Mesenchymal stem cell (in vitro differentiated cells and primary cell): ENCODE results near the gene DNAJB2.
"Not testable (repeated sequence)": the region's sequence is repeated elsewhere in the genome, so short reads cannot be mapped to it uniquely, and the experiment has no call there.

Experiments
- DNase-seq: peaks from one replicate; pipeline ENCODE4 v3.0.0-alpha.2; 2013
- H2AFZ ChIP-seq: one replicate; pipeline ENCODE4 v1.6.1; 2013; ENCODE audit warnings: low read depth, mild to moderate bottlenecking, control low read depth, inconsistent platforms, low read length, moderate library complexity
- H2AK5ac ChIP-seq: 2 replicates; pipeline ENCODE4 v1.6.1; 2013; ENCODE audit warnings: low read length, moderate library complexity, mild to moderate bottlenecking, inconsistent platforms; ENCODE audit not compliant: severe bottlenecking
- H2BK120ac ChIP-seq: one replicate; pipeline ENCODE4 v1.6.1; 2013; ENCODE audit warnings: low read depth, mild to moderate bottlenecking, inconsistent platforms, low read length, moderate library complexity
- H2BK12ac ChIP-seq, 2 experiments: one replicate each; pipeline ENCODE4 v1.6.1; 2013; ENCODE audit warnings: inconsistent platforms in 2 of 2, low read length in 2 of 2, mild to moderate bottlenecking in 2 of 2, moderate library complexity in 2 of 2, control low read depth in 1 of 2
- H2BK15ac ChIP-seq: one replicate; pipeline ENCODE4 v1.6.1; 2013; ENCODE audit warnings: mild to moderate bottlenecking, low read depth, inconsistent platforms; ENCODE audit not compliant: poor library complexity, severe bottlenecking
- H2BK5ac ChIP-seq: 2 replicates; pipeline ENCODE4 v1.6.1; 2013; ENCODE audit warnings: low read depth, mild to moderate bottlenecking, low read length, control low read depth, inconsistent platforms; ENCODE audit not compliant: poor library complexity, severe bottlenecking
- H3K14ac ChIP-seq, 2 experiments: one replicate each; pipeline ENCODE4 v1.6.1; 2013; ENCODE audit warnings: inconsistent platforms in 2 of 2, low read length in 2 of 2, control low read depth in 1 of 2, mild to moderate bottlenecking in 1 of 2, moderate library complexity in 1 of 2
- H3K18ac ChIP-seq, 2 experiments: one replicate each; pipeline ENCODE4 v1.6.1; 2013; ENCODE audit warnings: inconsistent platforms in 2 of 2, low read length in 2 of 2, control low read depth in 1 of 2, low read depth in 1 of 2, mild to moderate bottlenecking in 1 of 2
- H3K23ac ChIP-seq, 2 experiments: one replicate each; pipeline ENCODE4 v1.6.1; 2013; ENCODE audit warnings: inconsistent platforms in 2 of 2, low read length in 2 of 2, mild to moderate bottlenecking in 2 of 2, moderate library complexity in 2 of 2, control low read depth in 1 of 2
- H3K27ac ChIP-seq: 2 replicates; pipeline ENCODE4 v1.5.1; 2013; ENCODE audit warnings: mild to moderate bottlenecking, moderate library complexity, low read length, control low read depth, inconsistent platforms; ENCODE audit not compliant: poor library complexity, severe bottlenecking
- H3K27me3 ChIP-seq, 2 experiments: 2 replicates each; pipeline versions ENCODE4 v1.6.1 to v1.7.0; 2013; ENCODE audit warnings: low read length in 2 of 2, mild to moderate bottlenecking in 2 of 2, moderate library complexity in 2 of 2, control low read depth in 1 of 2, inconsistent platforms in 1 of 2; ENCODE audit not compliant: control insufficient read depth in 1 of 2, insufficient read depth in 1 of 2
- H3K36me3 ChIP-seq, 2 experiments: 2 replicates each; pipeline versions ENCODE4 v1.6.1 to v1.7.0; 2013; ENCODE audit warnings: low read length in 2 of 2, control low read depth in 1 of 2, inconsistent platforms in 1 of 2, low read depth in 1 of 2, mild to moderate bottlenecking in 1 of 2; ENCODE audit not compliant: insufficient read depth in 2 of 2, control insufficient read depth in 1 of 2
- H3K4ac ChIP-seq, 2 experiments: one replicate each; pipeline ENCODE4 v1.6.1; 2013; ENCODE audit warnings: inconsistent platforms in 2 of 2, low read length in 2 of 2, mild to moderate bottlenecking in 2 of 2, moderate library complexity in 2 of 2, control low read depth in 1 of 2, low read depth in 1 of 2
- H3K4me1 ChIP-seq: 2 replicates; pipeline ENCODE4 v1.6.1; 2013; ENCODE audit warnings: low read depth, low read length, control low read depth; ENCODE audit not compliant: control insufficient read depth, insufficient read depth
- H3K4me2 ChIP-seq: 2 replicates; pipeline ENCODE4 v1.6.1; 2013; ENCODE audit warnings: low read length, mild to moderate bottlenecking, inconsistent platforms; ENCODE audit not compliant: poor library complexity, severe bottlenecking
- H3K4me3 ChIP-seq, 2 experiments: 2 replicates each; pipeline versions ENCODE4 v1.5.1 to v1.7.0; 2013; ENCODE audit warnings: low read length in 2 of 2, mild to moderate bottlenecking in 2 of 2, control low read depth in 1 of 2, low read depth in 1 of 2; ENCODE audit not compliant: insufficient read depth in 1 of 2
- H3K79me1 ChIP-seq: replicated peaks from 2 replicates; pipeline ENCODE4 v1.6.1; 2013; ENCODE audit warnings: mild to moderate bottlenecking, control low read depth, low read length, inconsistent platforms; ENCODE audit not compliant: poor library complexity, severe bottlenecking
- H3K9ac ChIP-seq: 2 replicates; pipeline ENCODE4 v1.7.0; 2013; ENCODE audit warnings: mild to moderate bottlenecking, low read length, moderate library complexity
- H3K9me3 ChIP-seq: 2 replicates; pipeline ENCODE4 v1.7.0; 2013; ENCODE audit warnings: mild to moderate bottlenecking, low read length; ENCODE audit not compliant: control insufficient read depth
- H4K8ac ChIP-seq: one replicate; pipeline ENCODE4 v1.6.1; 2013; ENCODE audit warnings: inconsistent platforms, mild to moderate bottlenecking, low read length, moderate library complexity
- H4K91ac ChIP-seq: one replicate; pipeline ENCODE4 v1.6.1; 2013; ENCODE audit warnings: mild to moderate bottlenecking, low read length, inconsistent platforms
- WGBS: methylation state at CpG from one replicate; pipeline ENCODE4 v1.1.7; 2013; ENCODE audit warnings: mixed read lengths; 5-methylcytosine and 5-hydroxymethylcytosine counted together

Gene DNAJB2

GRCh38 chr2:219308142-219309101 lies 29.3 kb downstream of the DNAJB2 start:
- H2BK120ac ChIP-seq: no peak overlapping the region
- peaks cover 13% of the 10 kb centered on the region for H3K4me1 ChIP-seq
- H3K36me3 ChIP-seq: no peaks in the 10 kb centered on the region
- no peak overlapping the region for H3K18ac ChIP-seq
- no peak overlapping the region for H3K4ac ChIP-seq
- H3K27ac ChIP-seq: no peak overlapping the region
- no peaks in the 10 kb centered on the region for H3K9me3 ChIP-seq
- no peak overlapping the region for H4K8ac ChIP-seq
- 1% methylated on average over 38 of the region's 45 CpGs for whole genome bisulfite sequencing
- peak; percentile 72 for DNase-seq
- no peak overlapping the region for H2BK12ac ChIP-seq
- no peak overlapping the region for H2BK5ac ChIP-seq
- peak overlapping the region in 1 of 2 experiments; percentile 63 for H3K4me3 ChIP-seq
- no peak overlapping the region for H3K14ac ChIP-seq
- H3K27me3 ChIP-seq: peaks cover 39 to 47% of the 10 kb centered on the region in 2 experiments
- peak overlapping the region in 1 of 2 experiments; percentile 10 for H3K23ac ChIP-seq
- H2AK5ac ChIP-seq: no peak overlapping the region
- peak overlapping the region; percentile 38 for H3K9ac ChIP-seq
- H4K91ac ChIP-seq: no peak overlapping the region
- peak overlapping the region; percentile 53 for H3K4me2 ChIP-seq
- no peak overlapping the region for H2AFZ ChIP-seq
- H2BK15ac ChIP-seq: no peak overlapping the region
- no peaks in the 10 kb centered on the region for H3K79me1 ChIP-seq

- no peak within 1 kb of the TSS for H2BK120ac ChIP-seq
- no peak within 1 kb of the TSS for H2BK12ac ChIP-seq
- H3K14ac ChIP-seq: no peak within 1 kb of the TSS
- H3K4me1 ChIP-seq: peaks cover 13% of the 10 kb centered on the region
- peak within 1 kb of the TSS; percentile 38 for H3K9ac ChIP-seq
- peak within 1 kb of the TSS; percentile 53 for H3K4me2 ChIP-seq
- H3K18ac ChIP-seq: no peak within 1 kb of the TSS
- 3% methylated on average over 31 of the region's 37 CpGs for WGBS
- peak within 1 kb of the TSS in 1 of 2 experiments; percentile 63 for H3K4me3 ChIP-seq
- no peak within 1 kb of the TSS for H2AFZ ChIP-seq
- H3K9me3 ChIP-seq: no peaks in the 10 kb centered on the region
- no peaks in the 10 kb centered on the region for H3K36me3 ChIP-seq
- H3K4ac ChIP-seq: no peak within 1 kb of the TSS
- no peak within 1 kb of the TSS for H4K8ac ChIP-seq
- peak; percentile 14 for DNase-seq
- H3K79me1 ChIP-seq: no peaks in the 10 kb centered on the region
- no peak within 1 kb of the TSS for H2AK5ac ChIP-seq
- no peak within 1 kb of the TSS for H2BK5ac ChIP-seq
- H3K27me3 ChIP-seq: peaks cover 39 to 41% of the 10 kb centered on the region in 2 experiments
- H4K91ac ChIP-seq: no peak within 1 kb of the TSS
- no peak within 1 kb of the TSS for H2BK15ac ChIP-seq
- no peak within 1 kb of the TSS for H3K27ac ChIP-seq
- peak within 1 kb of the TSS in 1 of 2 experiments; percentile 10 for H3K23ac ChIP-seq
Observed at GRCh38 chr2:219309278-219309677, 30.1 kb downstream of the DNAJB2 start, which contains the start of gene PTPRN. PTPRN (minus strand) TSS chr2:219309401; CDS start chr2:219309332, 69 bp downstream.

GRCh38 chr2:219312683-219313263 lies 33.6 kb downstream of the DNAJB2 start:
- not testable (repeated sequence) for H2BK5ac ChIP-seq, H3K9me3 ChIP-seq, H2BK12ac ChIP-seq, H2AFZ ChIP-seq, H4K91ac ChIP-seq, H3K79me1 ChIP-seq, H2BK15ac ChIP-seq, H2AK5ac ChIP-seq, DNase-seq, H3K27ac ChIP-seq, H3K36me3 ChIP-seq, H4K8ac ChIP-seq, H3K4me2 ChIP-seq, H3K4ac ChIP-seq, H3K18ac ChIP-seq, H3K9ac ChIP-seq, H3K23ac ChIP-seq, H3K14ac ChIP-seq, H3K4me3 ChIP-seq, H2BK120ac ChIP-seq
- Histone ChIP-seq H3K4me1 (peaks cover 13% of the 10 kb centered on the region), H3K27me3 (peaks cover 23 to 33% of the 10 kb centered on the region in 2 experiments)
- WGBS: 93% methylated on average over 36 of the region's 49 CpGs
